D721Med (cell line): ENCODE measurements around the gene THUMPD1.

Experiments used
- DNase-seq: peaks from one replicate; pipeline ENCODE4 v3.0.0; 2011; ENCODE audit warnings: low spot score; ENCODE audit not compliant: insufficient read length
- FAIRE-seq: peaks from 2 replicates; lab custom pipeline; 2011; peaks lifted over from hg19 to GRCh38; lab: Jason Lieb, UNC
- CTCF ChIP-seq: IDR thresholded peaks from 2 replicates; pipeline ENCODE4 v1.5.1; 2012; ENCODE audit warnings: mild to moderate bottlenecking, control low read depth; ENCODE audit not compliant: insufficient read depth; ENCODE audit errors: missing control alignments

The THUMPD1 gene

DNA sequence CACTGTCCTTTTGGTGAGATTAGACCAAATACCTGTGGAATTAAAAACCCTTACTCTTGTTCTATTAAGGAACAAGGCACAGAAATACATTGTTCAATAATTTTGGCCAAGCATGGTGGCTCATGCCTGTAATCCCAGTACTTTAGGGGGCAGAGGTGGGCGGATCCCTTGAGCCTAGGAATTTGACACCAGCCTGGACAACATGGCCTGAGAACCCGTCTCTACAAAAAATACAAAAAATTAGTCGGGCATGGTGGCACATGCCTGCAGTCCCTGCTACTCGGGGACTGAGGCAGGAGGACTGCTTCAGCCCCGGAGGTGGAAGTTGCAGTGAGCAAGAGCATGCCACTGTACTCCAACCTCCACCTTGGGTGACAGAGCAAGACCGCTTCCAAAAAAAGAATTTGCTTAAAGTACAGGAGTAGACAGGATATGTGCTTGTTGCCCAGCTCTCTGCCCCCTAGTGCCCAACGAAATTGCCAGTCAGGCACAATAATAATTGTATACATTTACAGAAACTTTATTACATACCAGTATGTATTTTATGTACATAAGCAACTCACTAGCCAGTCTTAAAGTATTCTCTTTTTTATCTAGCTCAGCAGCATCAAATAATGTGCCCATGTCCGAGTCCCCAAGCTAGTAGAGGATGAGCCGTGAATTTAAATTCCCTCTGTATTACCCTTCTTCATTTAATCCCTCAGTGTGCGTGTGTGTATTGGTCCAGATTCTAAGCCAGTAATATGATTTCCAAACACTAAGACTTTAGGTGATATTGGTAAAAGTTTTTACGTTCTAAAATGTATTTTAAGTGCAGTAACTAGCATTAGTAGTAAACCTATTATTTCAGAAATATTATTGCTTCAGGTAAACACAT is 1.4 kb downstream of the THUMPD1 start:
- peak; percentile 27 for TF ChIP-seq CTCF
- FAIRE-seq (no peak), DNase-seq (no peak)

- no peak for DNase-seq
- no peak for FAIRE-seq
Observed at GRCh38 chr16:20735490-20735889, 6.1 kb downstream of the THUMPD1 start.

DNA sequence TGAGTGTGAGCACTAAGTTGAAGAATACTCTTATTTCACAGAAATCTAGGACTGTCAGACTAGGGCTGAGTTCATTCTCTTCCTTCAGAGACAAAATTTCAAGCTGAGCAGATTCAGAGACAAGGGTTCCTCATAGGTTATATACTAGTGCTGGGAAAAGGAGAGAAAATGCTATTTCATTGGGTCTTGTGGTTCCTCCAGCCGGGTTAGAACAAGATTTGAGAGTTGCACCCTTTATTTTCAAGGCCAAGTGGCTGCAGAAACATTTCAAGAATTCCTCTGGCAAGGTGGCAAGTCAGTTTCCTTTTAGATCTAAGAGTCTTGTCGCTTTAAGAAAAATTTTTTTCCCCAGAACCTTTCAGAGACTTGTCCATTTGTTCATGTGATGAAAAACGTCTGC is 6.8 kb downstream of the THUMPD1 start:
- no peak for FAIRE-seq
- TF ChIP-seq CTCF: no peak
- no peak for DNase-seq

More at GRCh38 chr16:20735490-20735889, 6.1 kb downstream of the THUMPD1 start:
- no peak for TF ChIP-seq CTCF

GRCh38 chr16:20734056-20734455 is 7.6 kb downstream of the THUMPD1 start:
- FAIRE-seq (no peak), DNase-seq (no peak)
- TF ChIP-seq CTCF: no peak

GRCh38 chr16:20729141-20729540 is 12.5 kb downstream of the THUMPD1 start:
- FAIRE-seq (no peak), DNase-seq (no peak)
- no peak for TF ChIP-seq CTCF

- DNase-seq (no peak), FAIRE-seq (no peak)
- TF ChIP-seq CTCF: no peak
Observed at GRCh38 chr16:20727181-20727580, 14.4 kb downstream of the THUMPD1 start.

DNA sequence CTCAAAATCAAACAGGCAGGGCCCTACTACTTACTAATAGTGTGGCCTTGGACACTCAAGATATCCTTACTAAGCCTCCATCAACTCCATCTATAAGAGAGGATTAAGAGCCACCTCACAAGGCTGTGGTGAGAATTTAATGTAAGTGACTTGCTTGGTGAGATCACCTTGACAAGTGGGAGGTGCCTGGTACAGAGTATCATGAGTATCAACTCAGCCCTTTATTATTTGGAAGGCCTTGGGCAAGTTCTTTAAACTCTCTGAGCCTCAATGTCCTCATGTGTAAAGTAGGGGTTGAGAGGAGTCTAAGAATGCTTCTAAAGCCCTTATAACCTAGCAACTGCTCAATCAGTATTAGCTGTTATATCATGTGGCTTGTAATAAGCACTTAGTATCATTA is 15.0 kb downstream of the THUMPD1 start:
- DNase-seq: no peak
- no peak for FAIRE-seq
- TF ChIP-seq CTCF: no peak
